Measurements from ENCODE around the gene OR2Y1.
"Not testable (repeated sequence)": the region's sequence is repeated elsewhere in the genome, so short reads cannot be mapped to it uniquely, and the experiment has no call there.

Gene OR2Y1

DNA sequence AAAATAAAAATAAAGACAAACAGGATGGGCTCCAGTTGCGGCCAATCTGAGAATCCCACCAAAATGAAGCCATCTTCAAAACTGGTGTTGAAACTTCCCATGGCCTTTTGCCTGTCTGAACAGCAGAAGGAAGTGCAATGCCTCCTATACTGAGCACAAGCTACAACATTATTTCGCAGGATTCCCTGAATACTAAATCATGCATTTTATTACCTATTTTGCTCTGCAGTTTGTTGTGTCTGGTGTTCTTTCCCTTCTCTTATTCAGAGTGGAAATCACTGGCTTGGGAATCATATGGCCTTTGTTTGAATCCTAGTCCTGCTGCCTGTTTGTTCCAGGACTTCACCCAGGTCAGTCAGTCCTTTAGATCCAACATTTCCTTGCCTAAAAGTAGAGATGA lies at the start of gene OR2Y1:
OR2Y1 (minus strand) TSS at position 101 of the 400 bp plus-strand sequence; CDS start at position 101, 0 bp downstream.
- TF ChIP-seq CTCF (conservative IDR thresholded peaks at IDR 0.05; ENCODE audit: low read depth, low read length): no peak
- DNase-seq (ENCODE audit: low read depth): no peak
- H3K4me3 ChIP-seq (ENCODE audit: low read depth, low read length): no peak within 1 kb of the TSS

- DNase-seq (ENCODE audit: low read depth); H3K4me3 ChIP-seq (ENCODE audit: low read depth, low read length): not testable (repeated sequence)
These were observed 49.0 kb upstream of the OR2Y1 start for GRCh38 chr5:180788651-180789410.

DNA sequence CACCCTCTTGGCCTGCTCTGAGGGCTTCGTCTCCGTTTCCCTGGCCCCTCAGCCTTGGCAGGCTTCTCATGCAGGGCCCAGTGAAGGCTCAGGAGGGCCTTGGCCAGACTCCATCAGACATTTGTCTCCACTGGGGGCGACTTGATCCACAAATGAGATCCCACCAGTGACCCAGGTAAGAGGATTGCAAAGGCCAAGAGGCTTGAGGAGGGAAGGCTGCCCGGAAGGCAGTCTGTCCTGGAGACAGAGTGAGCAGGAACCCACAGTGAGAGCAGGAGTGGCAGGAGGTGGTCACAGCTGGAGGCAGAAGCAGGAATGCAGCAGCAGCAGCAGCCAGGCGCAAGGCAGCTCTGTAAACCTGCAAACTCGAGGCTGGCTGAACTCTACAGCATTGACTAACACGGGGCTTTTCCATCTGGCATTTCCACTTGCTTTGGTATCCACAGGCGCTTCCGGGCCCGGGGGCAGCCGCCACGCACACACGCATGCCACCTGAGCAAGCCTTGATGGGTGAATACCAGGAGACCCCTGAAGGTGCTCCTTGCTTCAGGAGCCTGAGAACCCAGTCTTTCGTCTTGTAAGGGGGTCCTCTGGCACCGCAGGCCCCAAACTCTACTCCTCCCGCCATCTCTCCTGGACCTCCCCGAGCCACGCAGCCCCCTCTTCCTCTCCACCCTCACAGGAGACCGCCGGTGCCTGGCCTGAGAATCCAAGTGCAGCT lies 48.0 kb upstream of the OR2Y1 start:
- DNase-seq (ENCODE audit: low read depth): peak; percentile 95
- H3K4me3 ChIP-seq (ENCODE audit: low read depth, low read length): no peak overlapping the region
- TF ChIP-seq CTCF (conservative IDR thresholded peaks at IDR 0.05; ENCODE audit: low read depth, low read length): peak; percentile 17

DNA sequence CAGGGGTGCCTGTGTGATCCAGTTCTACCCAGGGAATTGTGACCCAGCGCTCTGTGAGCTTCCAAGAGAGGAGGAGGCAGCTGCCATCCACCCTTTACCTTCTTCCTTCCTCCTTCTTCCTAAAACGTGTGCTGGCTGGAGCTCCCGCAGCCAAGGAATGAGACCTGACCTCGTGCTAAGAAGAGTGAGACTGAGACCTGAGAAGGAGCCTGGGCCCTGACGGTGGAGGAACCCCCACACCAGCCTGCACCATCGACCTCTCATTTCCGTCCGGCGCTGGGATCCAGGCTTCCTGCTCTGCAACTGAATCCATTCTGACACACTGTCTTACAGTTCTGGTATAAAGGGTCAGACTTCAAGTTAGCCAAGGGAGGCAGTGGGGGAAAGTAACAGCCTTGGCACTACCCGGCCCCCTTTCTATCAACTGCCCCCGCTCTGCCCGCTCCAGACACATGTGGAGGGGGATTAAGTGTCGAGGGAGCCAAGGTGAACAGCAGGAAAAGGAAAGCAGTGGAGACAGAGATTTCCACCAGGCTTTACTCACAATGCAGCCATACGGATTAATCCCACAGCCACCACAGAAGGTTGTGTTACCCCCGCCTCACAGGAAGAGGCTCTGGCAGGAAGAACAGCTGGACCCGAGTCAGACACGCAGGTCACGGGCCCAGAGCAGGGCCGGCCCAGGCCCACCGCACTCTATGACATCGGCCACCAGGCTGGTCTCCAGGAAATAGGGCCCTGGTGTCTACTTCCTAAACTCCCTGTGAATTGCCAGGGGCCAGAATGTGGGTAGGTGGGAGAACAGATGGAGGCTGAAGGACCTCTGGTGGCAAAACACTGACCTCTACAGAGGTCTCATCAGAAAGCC lies 46.9 kb upstream of the OR2Y1 start:
- TF ChIP-seq CTCF (conservative IDR thresholded peaks at IDR 0.05; ENCODE audit: low read depth, low read length): no peak
- DNase-seq (ENCODE audit: low read depth): peak; percentile 60
- H3K4me3 ChIP-seq (ENCODE audit: low read depth, low read length): no peak overlapping the region

DNA sequence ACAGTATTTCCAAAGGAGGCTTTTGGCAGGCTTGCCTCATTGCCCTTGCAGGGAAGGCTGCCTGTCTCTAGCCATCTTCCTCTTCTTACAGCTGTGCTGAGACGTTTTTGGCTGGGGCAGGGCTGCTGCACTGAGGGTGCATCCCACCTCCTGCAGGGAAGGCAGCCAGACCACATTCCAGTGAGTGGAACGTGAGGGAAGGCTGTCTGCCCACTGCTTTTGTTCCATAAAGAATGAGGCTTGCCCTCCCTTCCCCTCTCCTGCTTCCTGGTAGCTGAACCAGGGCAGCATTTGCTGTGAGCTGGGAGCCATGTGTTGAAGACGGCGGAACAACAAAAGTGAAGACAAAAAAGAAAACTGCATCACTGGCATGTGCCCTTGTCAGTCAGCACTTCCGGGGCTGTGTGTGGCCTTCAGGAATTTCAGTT lies 46.0 kb upstream of the OR2Y1 start:
- peak; percentile 69 for DNase-seq (ENCODE audit: low read depth)
- no peak overlapping the region for H3K4me3 ChIP-seq (ENCODE audit: low read depth, low read length)
- TF ChIP-seq CTCF (conservative IDR thresholded peaks at IDR 0.05; ENCODE audit: low read depth, low read length): no peak

DNA sequence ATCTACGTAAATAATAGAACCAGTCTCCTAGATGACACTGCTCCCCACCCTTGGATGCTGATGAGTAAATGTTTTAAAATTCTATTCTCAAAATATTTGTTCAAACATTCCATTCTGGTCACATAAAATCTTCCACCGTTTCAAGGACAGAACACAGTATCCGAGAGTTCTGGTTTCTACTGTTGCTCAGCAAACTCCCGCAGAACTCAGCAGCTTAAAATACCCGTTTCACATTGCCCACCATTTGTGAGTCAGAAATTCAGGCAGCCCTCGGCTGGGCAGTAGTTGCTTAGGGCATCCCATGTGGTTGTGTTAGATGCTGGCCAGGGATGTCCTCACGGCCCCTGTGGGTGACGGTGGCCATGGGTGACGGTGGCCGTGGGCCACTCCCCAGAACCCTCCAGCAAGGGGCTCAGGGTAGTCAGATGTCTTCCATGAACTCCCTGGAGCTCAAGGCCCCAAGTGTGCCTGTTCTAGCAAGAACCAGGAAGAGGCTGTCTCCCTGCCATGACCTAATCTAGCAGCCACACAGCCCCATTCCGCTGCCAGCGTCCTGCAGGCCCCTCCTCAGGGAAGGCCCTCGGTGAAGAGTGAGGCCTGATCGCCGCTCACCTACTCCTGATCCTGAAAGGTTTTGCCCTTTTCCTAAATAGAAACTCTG lies 45.4 kb upstream of the OR2Y1 start:
- H3K4me3 ChIP-seq (ENCODE audit: low read depth, low read length): no peak overlapping the region
- TF ChIP-seq CTCF (conservative IDR thresholded peaks at IDR 0.05; ENCODE audit: low read depth, low read length): no peak
- peak; percentile 83 for DNase-seq (ENCODE audit: low read depth)
